Uterus (tissue), 4 donors: ENCODE measurements around the gene THSD7B. TPM values are rescaled to one million over a fixed set of nuclear protein-coding genes. Genes with fewer than 3 reads are reported as not detected.

Source experiments
- DNase-seq, 2 donors: peaks; one replicate each; pipeline ENCODE4 v3.0.0-alpha.2; 2019 to 2020
- H3K27ac ChIP-seq, 2 donors: fragments of 200-600 bp; sonication (generic); 1 replicate in 1 of 2; 2 replicates in 1 of 2; pipeline ENCODE4 v1.5.1; 2016 to 2018
- H3K27me3 ChIP-seq, 2 donors: fragments of 200-600 bp; sonication (generic); one replicate each; pipeline ENCODE4 v1.5.1; 2018 to 2019; ENCODE audit warnings: control low read depth in 1 of 2
- H3K36me3 ChIP-seq, 2 donors: fragments of 200-600 bp; sonication (generic); one replicate each; pipeline ENCODE4 v1.5.1; 2019; ENCODE audit warnings: control low read depth in 1 of 2
- H3K4me1 ChIP-seq, 2 donors: fragments of 200-600 bp; sonication (generic); one replicate each; pipeline ENCODE4 v1.5.1; 2018 to 2019; ENCODE audit warnings: control low read depth in 1 of 2
- H3K4me3 ChIP-seq, 2 donors: fragments of 200-600 bp; sonication (generic); 1 replicate in 1 of 2; 2 replicates in 1 of 2; pipeline ENCODE4 v1.5.1; 2018 to 2019; ENCODE audit warnings: mild to moderate bottlenecking in 1 of 2
- H3K9me3 ChIP-seq, 2 donors: fragments of 200-600 bp; sonication (generic); one replicate each; pipeline ENCODE4 v1.5.1; 2019; ENCODE audit warnings: control low read depth in 1 of 2
- CTCF ChIP-seq, 4 experiments: fragments of 200-600 bp in 2 of 4; fragments of 450-650 bp in 2 of 4; sonication (generic) in 2 of 4; IDR thresholded peaks; one replicate each; pipeline ENCODE4 v1.5.1; 2016 to 2019; ENCODE audit warnings: antibody characterized with exemption in 4 of 4, mild to moderate bottlenecking in 2 of 4, moderate library complexity in 1 of 4
- POLR2A ChIP-seq, 2 donors: fragments of 450-650 bp; IDR thresholded peaks; one replicate each; pipeline ENCODE4 v1.6.1; 2016; ENCODE audit warnings: antibody characterized with exemption in 2 of 2, mild to moderate bottlenecking in 1 of 2, moderate library complexity in 1 of 2
- intact Hi-C: fragments of 100-400 bp; cut with DNase I; formaldehyde crosslinking; loops from one replicate; pipeline ENCODE4 v1.15.1; 2023; ENCODE audit warnings: low total_unique reads
- total RNA-seq, 4 donors: library from RNA; depleted of rRNA in 3 of 4; stranded (reverse); fragments of >200 nt in 3 of 4; gene quantifications; one replicate each; pipeline versions ENCODE4 v1.1.0 to v1.2.4, GENCODE V29; 2014 to 2023
- donor health status: DM: yes; HTN: yes; CAD: no.

Gene THSD7B
- total RNA-seq, 4 donors from 2014 or later, result 0.26 to 9.6 (median 0.67) TPM; not detected in 1

- intact Hi-C loops, result no loop called here
- Histone ChIP-seq H3K36me3 (no peaks in the 10 kb centered on the region), H3K27ac (no peak overlapping the region), H3K27me3 (no peaks in the 10 kb centered on the region), H3K4me3 (no peak overlapping the region), H3K9me3 (no peaks in the 10 kb centered on the region), H3K4me1 (no peaks in the 10 kb centered on the region)
- TF ChIP-seq CTCF (IDR thresholded peaks at IDR 0.05), result no peak
- TF ChIP-seq POLR2A (IDR thresholded peaks at IDR 0.05), result no peak
- DNase-seq, result no peak
Observed at GRCh38 chr2:137111896-137112295, 346.6 kb downstream of the THSD7B start.

GRCh38 chr2:137115081-137115794 lies 349.9 kb downstream of the THSD7B start:
- H3K4me3 ChIP-seq, result no peak overlapping the region
- no peaks in the 10 kb centered on the region for H3K36me3 ChIP-seq
- H3K27ac ChIP-seq, result no peak overlapping the region
- H3K4me1 ChIP-seq, result no peaks in the 10 kb centered on the region
- intact Hi-C loops, result no loop called here
- no peak for DNase-seq
- H3K27me3 ChIP-seq, result no peaks in the 10 kb centered on the region
- H3K9me3 ChIP-seq, result no peaks in the 10 kb centered on the region
- TF ChIP-seq CTCF (IDR thresholded peaks at IDR 0.05) (no peak), POLR2A (IDR thresholded peaks at IDR 0.05) (no peak)

GRCh38 chr2:137115795-137116089 lies 350.4 kb downstream of the THSD7B start:
- H3K27ac ChIP-seq, result no peak overlapping the region
- H3K4me1 ChIP-seq, result no peaks in the 10 kb centered on the region
- H3K9me3 ChIP-seq, result no peaks in the 10 kb centered on the region
- no peak for TF ChIP-seq CTCF (IDR thresholded peaks at IDR 0.05)
- no peak for TF ChIP-seq POLR2A (IDR thresholded peaks at IDR 0.05)
- H3K4me3 ChIP-seq, result no peak overlapping the region
- intact Hi-C loops, result no loop called here
- no peaks in the 10 kb centered on the region for H3K27me3 ChIP-seq
- no peak for DNase-seq
- H3K36me3 ChIP-seq, result no peaks in the 10 kb centered on the region

GRCh38 chr2:137117385-137117784 lies 352.0 kb downstream of the THSD7B start:
- intact Hi-C loops, result no loop called here
- H3K4me1 ChIP-seq, result no peaks in the 10 kb centered on the region
- no peaks in the 10 kb centered on the region for H3K9me3 ChIP-seq
- TF ChIP-seq POLR2A (IDR thresholded peaks at IDR 0.05) (no peak), CTCF (IDR thresholded peaks at IDR 0.05) (no peak)
- H3K27ac ChIP-seq, result no peak overlapping the region
- DNase-seq, result no peak
- H3K4me3 ChIP-seq, result no peak overlapping the region
- H3K36me3 ChIP-seq, result no peaks in the 10 kb centered on the region
- no peaks in the 10 kb centered on the region for H3K27me3 ChIP-seq

GRCh38 chr2:137118140-137118539 lies 352.8 kb downstream of the THSD7B start:
- Histone ChIP-seq H3K36me3 (no peaks in the 10 kb centered on the region), H3K4me3 (no peak overlapping the region), H3K9me3 (no peaks in the 10 kb centered on the region), H3K27ac (no peak overlapping the region), H3K4me1 (no peaks in the 10 kb centered on the region), H3K27me3 (no peaks in the 10 kb centered on the region)
- no peak for DNase-seq
- TF ChIP-seq POLR2A (IDR thresholded peaks at IDR 0.05), result no peak
- TF ChIP-seq CTCF (IDR thresholded peaks at IDR 0.05), result no peak
- intact Hi-C loops, result no loop called here
